BE2C (cell line): ENCODE results near the gene ERCC1.

Experiments used
- DNase-seq: peaks from one replicate; pipeline ENCODE4 v3.0.0-alpha.2; 2020
- H3K27me3 ChIP-seq: fragments of 250-450 bp; sonication (Bioruptor Pico); 2 replicates; pipeline ENCODE4 v1.5.1; 2020; ENCODE audit warnings: mild to moderate bottlenecking
- H3K36me3 ChIP-seq: fragments of 250-450 bp; sonication (Bioruptor Pico); 2 replicates; pipeline ENCODE4 v1.5.1; 2020; ENCODE audit warnings: mild to moderate bottlenecking
- H3K4me1 ChIP-seq: fragments of 250-450 bp; sonication (Bioruptor Pico); 2 replicates; pipeline ENCODE4 v1.5.1; 2020
- H3K4me3 ChIP-seq: 2 replicates; pipeline ENCODE4 v1.5.1; 2011; ENCODE audit warnings: low read depth, low read length
- H3K9me3 ChIP-seq: fragments of 250-450 bp; sonication (Bioruptor Pico); 2 replicates; pipeline ENCODE4 v1.5.1; 2020
- CTCF ChIP-seq: IDR thresholded peaks from 2 replicates; pipeline ENCODE4 v1.5.1; 2012; ENCODE audit warnings: mild to moderate bottlenecking, low read depth, low read length

The ERCC1 gene

GRCh38 chr19:45370410-45371204 is 53.1 kb downstream of the ERCC1 start, which contains the start of gene ERCC2:
TSS of gene ERCC2 (minus strand) at chr19:45370573. CDS start at chr19:45370540, 33 bp downstream.
- H3K36me3 ChIP-seq: no peaks in the 10 kb centered on the region; the same call in 1 of the 2 replicates
- H3K4me3 ChIP-seq: peak within 1 kb of the TSS; percentile 76
- H3K9me3 ChIP-seq: no peaks in the 10 kb centered on the region
- peak; percentile 98 for DNase-seq
- H3K27me3 ChIP-seq: no peaks in the 10 kb centered on the region
- H3K4me1 ChIP-seq: no peaks in the 10 kb centered on the region; the same call in 1 of the 2 replicates
- TF ChIP-seq CTCF: no peak

- no peak overlapping the region for H3K4me3 ChIP-seq
Measured at GRCh38 chr19:45368737-45369340, 54.9 kb downstream of the ERCC1 start.

GRCh38 chr19:45368127-45368526 is 55.6 kb downstream of the ERCC1 start:
- no peak for TF ChIP-seq CTCF
- H3K27me3 ChIP-seq: no peaks in the 10 kb centered on the region
- no peaks in the 10 kb centered on the region for H3K9me3 ChIP-seq
- DNase-seq: no peak
- H3K36me3 ChIP-seq: no peaks in the 10 kb centered on the region; the same call in 1 of the 2 replicates
- H3K4me1 ChIP-seq: no peaks in the 10 kb centered on the region; the same call in 1 of the 2 replicates
- H3K4me3 ChIP-seq: no peak overlapping the region

More at GRCh38 chr19:45368737-45369340, 54.9 kb downstream of the ERCC1 start:
- no peaks in the 10 kb centered on the region; the same call in 1 of the 2 replicates for H3K36me3 ChIP-seq
- TF ChIP-seq CTCF: no peak
- DNase-seq: no peak
- H3K27me3 ChIP-seq: no peaks in the 10 kb centered on the region
- H3K9me3 ChIP-seq: no peaks in the 10 kb centered on the region
- H3K4me1 ChIP-seq: no peaks in the 10 kb centered on the region; the same call in 1 of the 2 replicates

GRCh38 chr19:45364696-45365095 is 59.0 kb downstream of the ERCC1 start:
- peaks cover 10% of the 10 kb centered on the region for H3K36me3 ChIP-seq
- H3K4me3 ChIP-seq: no peak overlapping the region
- no peaks in the 10 kb centered on the region for H3K27me3 ChIP-seq
- DNase-seq: no peak
- H3K4me1 ChIP-seq: no peaks in the 10 kb centered on the region
- no peaks in the 10 kb centered on the region for H3K9me3 ChIP-seq
- no peak for TF ChIP-seq CTCF

- H3K4me1 ChIP-seq: no peaks in the 10 kb centered on the region
- no peak for TF ChIP-seq CTCF
- H3K36me3 ChIP-seq: peaks cover 10% of the 10 kb centered on the region
- no peak overlapping the region for H3K4me3 ChIP-seq
- no peaks in the 10 kb centered on the region for H3K9me3 ChIP-seq
- H3K27me3 ChIP-seq: no peaks in the 10 kb centered on the region
- DNase-seq: no peak
Measured at GRCh38 chr19:45363861-45364459, 59.8 kb downstream of the ERCC1 start.
